ENCODE results near the gene CELSR1. TPM values are rescaled to one million over a fixed set of nuclear protein-coding genes. Genes with fewer than 3 reads are reported as not detected.

The CELSR1 gene
- polyA plus RNA-seq, 2 donors, result 19.8 to 34.8 TPM

DNA sequence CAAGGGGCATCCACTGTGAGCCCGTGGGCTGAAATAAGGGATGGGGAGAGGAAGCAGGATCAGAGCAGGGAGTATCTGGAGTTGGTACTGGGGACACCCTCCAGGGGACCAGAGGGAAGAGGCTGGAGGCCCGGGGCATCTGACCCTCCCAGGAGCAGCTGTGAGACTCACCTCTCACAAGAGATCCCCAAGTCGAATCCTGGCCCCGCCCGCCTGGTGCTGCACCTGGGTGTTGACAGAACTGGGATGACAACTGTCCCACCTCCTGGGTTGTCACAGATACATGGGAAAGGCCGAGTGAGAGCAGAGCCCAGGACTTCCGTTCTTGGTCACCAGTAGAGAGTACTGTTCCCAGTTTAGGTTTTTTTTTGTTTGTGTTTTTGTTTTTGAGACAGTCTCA is 78.9 kb downstream of the CELSR1 start:
- Histone ChIP-seq H3K4me1 (ENCODE audit: control insufficient read depth in 2 of 2, insufficient read depth in 2 of 2, low read length in 1 of 2) (peaks cover 0 to 16% of the 10 kb centered on the region in 2 donors), H3K4me3 (ENCODE audit: low read depth in 1 of 2, low read length in 2 of 2) (no peak overlapping the region), H3K9me3 (ENCODE audit: control insufficient read depth in 2 of 2, insufficient read depth in 1 of 2, low read depth in 1 of 2, low read length in 1 of 2) (no peaks in the 10 kb centered on the region), H3K36me3 (ENCODE audit: control insufficient read depth in 2 of 2, insufficient read depth in 2 of 2, low read length in 1 of 2) (peaks cover 0 to 14% of the 10 kb centered on the region in 2 donors), H3K27ac (ENCODE audit: low read depth in 2 of 2, low read length in 1 of 2) (no peak overlapping the region), H3K27me3 (ENCODE audit: control insufficient read depth in 1 of 2, insufficient read depth in 2 of 2, low read length in 2 of 2) (no peaks in the 10 kb centered on the region)
- WGBS, 2 donors, result 75 to 86% methylated on average over 7 of the region's 7 CpGs

DNA sequence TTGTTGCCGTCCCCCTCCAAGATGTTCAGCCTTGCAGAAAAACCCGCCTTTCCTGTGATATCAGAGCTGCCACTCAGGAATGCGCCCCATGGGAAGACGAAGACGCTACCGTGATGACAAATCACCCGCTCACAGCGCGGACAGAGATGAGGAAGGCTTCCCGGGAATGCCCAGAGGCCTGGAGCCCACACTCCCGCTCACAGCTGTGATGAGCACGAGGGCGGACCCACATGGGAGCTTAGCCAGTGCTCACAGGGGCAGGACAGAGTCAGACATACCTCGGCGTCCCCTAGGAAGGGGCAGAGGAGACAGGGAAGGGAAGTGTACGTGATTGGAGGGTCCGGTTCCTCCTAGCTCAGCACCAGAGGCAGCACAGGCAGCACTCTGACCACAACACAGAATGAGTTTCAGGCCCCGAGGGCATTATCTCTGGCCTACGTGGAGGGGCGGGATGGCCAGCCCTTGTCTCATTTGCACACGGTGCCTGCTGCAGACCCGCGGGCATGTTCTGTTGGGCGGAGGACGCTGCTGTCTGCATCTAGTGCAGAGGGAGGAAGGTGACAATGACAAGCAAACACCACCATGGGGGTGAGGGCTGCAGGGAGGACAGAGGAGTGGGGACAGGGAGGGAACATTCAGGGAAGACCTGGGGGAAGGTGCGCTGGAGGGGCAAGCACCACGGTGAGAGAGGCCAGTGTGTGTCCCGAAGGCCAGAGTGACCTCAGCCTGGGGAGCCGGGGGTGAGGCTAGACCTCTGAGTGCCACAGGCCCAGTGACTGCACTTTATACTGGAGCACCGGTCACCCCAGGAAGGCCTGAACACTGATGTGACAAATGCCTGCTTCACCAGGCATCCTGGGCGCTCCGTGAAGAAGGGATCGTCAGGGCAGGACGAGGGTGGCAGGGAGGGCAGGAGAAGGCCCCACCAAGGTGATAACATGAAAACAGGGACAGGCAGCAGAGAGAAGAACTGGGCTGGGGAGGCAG is 79.6 kb downstream of the CELSR1 start:
- peaks cover 0 to 23% of the 10 kb centered on the region in 2 donors for H3K4me1 ChIP-seq (ENCODE audit: control insufficient read depth in 2 of 2, insufficient read depth in 2 of 2, low read length in 1 of 2)
- WGBS, 2 donors, result 76 to 78% methylated on average over 34 of the region's 34 CpGs
- H3K4me3 ChIP-seq (ENCODE audit: low read depth in 1 of 2, low read length in 2 of 2), result no peak overlapping the region
- H3K27me3 ChIP-seq (ENCODE audit: control insufficient read depth in 1 of 2, insufficient read depth in 2 of 2, low read length in 2 of 2), result no peaks in the 10 kb centered on the region
- H3K36me3 ChIP-seq (ENCODE audit: control insufficient read depth in 2 of 2, insufficient read depth in 2 of 2, low read length in 1 of 2), result peaks cover 0 to 13% of the 10 kb centered on the region in 2 donors
- no peaks in the 10 kb centered on the region for H3K9me3 ChIP-seq (ENCODE audit: control insufficient read depth in 2 of 2, insufficient read depth in 1 of 2, low read depth in 1 of 2, low read length in 1 of 2)
- no peak overlapping the region for H3K27ac ChIP-seq (ENCODE audit: low read depth in 2 of 2, low read length in 1 of 2)

DNA sequence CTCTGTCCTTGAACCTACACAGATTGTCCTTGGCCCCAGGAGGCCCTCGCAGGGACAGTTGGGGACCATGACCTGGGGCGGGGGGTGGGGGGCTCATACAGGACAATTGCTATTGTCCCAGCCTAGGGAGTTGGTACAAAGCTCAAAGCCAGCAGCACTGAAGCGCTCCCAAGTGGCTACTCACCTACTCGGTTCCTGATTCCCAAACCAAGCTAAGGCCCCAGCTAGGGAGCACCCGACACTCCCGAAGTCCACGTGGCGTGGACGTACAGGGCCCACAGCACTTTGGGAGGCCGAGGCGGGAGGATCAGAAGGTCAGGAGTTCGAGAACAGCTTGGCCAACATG is 80.6 kb downstream of the CELSR1 start:
- Histone ChIP-seq H3K27me3 (ENCODE audit: control insufficient read depth in 1 of 2, insufficient read depth in 2 of 2, low read length in 2 of 2) (no peaks in the 10 kb centered on the region), H3K4me3 (ENCODE audit: low read depth in 1 of 2, low read length in 2 of 2) (no peak overlapping the region), H3K9me3 (ENCODE audit: control insufficient read depth in 2 of 2, insufficient read depth in 1 of 2, low read depth in 1 of 2, low read length in 1 of 2) (no peaks in the 10 kb centered on the region), H3K4me1 (ENCODE audit: control insufficient read depth in 2 of 2, insufficient read depth in 2 of 2, low read length in 1 of 2) (peaks cover 0 to 32% of the 10 kb centered on the region in 2 donors), H3K27ac (ENCODE audit: low read depth in 2 of 2, low read length in 1 of 2) (no peak overlapping the region), H3K36me3 (ENCODE audit: control insufficient read depth in 2 of 2, insufficient read depth in 2 of 2, low read length in 1 of 2) (peaks cover 0 to 10% of the 10 kb centered on the region in 2 donors)
- WGBS, 2 donors, result 88 to 94% methylated on average over 12 of the region's 12 CpGs

DNA sequence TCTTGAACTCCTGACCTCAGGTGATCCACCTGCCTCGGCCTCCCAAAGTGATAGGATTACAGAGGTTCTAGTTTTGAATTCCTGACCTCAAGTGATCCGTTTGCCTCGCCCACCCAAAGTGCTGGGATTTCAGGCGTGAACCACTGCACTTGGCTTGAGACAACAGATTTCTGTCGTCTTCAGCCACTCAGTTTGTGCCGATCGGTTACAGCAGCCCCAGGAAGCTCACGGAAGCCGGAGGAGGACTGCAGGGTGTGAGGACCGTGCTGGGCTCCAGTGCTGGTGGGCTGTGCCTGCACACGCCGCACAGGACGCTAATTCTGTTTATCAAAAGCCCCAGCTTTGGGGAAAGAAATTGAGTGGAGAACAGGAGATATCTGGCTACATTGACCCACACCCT is 82.0 kb downstream of the CELSR1 start:
- 73 to 74% methylated on average over 13 of the region's 13 CpGs for WGBS, 2 donors
- H3K9me3 ChIP-seq (ENCODE audit: control insufficient read depth in 2 of 2, insufficient read depth in 1 of 2, low read depth in 1 of 2, low read length in 1 of 2), result no peaks in the 10 kb centered on the region
- H3K27me3 ChIP-seq (ENCODE audit: control insufficient read depth in 1 of 2, insufficient read depth in 2 of 2, low read length in 2 of 2), result no peaks in the 10 kb centered on the region
- H3K36me3 ChIP-seq (ENCODE audit: control insufficient read depth in 2 of 2, insufficient read depth in 2 of 2, low read length in 1 of 2), result peaks cover 0 to 8% of the 10 kb centered on the region in 2 donors
- H3K4me1 ChIP-seq (ENCODE audit: control insufficient read depth in 2 of 2, insufficient read depth in 2 of 2, low read length in 1 of 2), result peaks cover 2 to 38% of the 10 kb centered on the region in 2 donors
- H3K27ac ChIP-seq (ENCODE audit: low read depth in 2 of 2, low read length in 1 of 2), result peak overlapping the region; percentile 3 to 14
- H3K4me3 ChIP-seq (ENCODE audit: low read depth in 1 of 2, low read length in 2 of 2), result no peak overlapping the region

GRCh38 chr22:46454504-46455269 is 82.7 kb downstream of the CELSR1 start:
- Histone ChIP-seq H3K27ac (ENCODE audit: low read depth in 2 of 2, low read length in 1 of 2) (peak overlapping the region; percentile 57 to 80), H3K36me3 (ENCODE audit: control insufficient read depth in 2 of 2, insufficient read depth in 2 of 2, low read length in 1 of 2) (peaks cover 0 to 8% of the 10 kb centered on the region in 2 donors), H3K4me3 (ENCODE audit: low read depth in 1 of 2, low read length in 2 of 2) (no peak overlapping the region), H3K4me1 (ENCODE audit: control insufficient read depth in 2 of 2, insufficient read depth in 2 of 2, low read length in 1 of 2) (peaks cover 9 to 44% of the 10 kb centered on the region in 2 donors), H3K27me3 (ENCODE audit: control insufficient read depth in 1 of 2, insufficient read depth in 2 of 2, low read length in 2 of 2) (no peaks in the 10 kb centered on the region), H3K9me3 (ENCODE audit: control insufficient read depth in 2 of 2, insufficient read depth in 1 of 2, low read depth in 1 of 2, low read length in 1 of 2) (no peaks in the 10 kb centered on the region)
- 58 to 63% methylated on average over 33 of the region's 33 CpGs for WGBS, 2 donors

GRCh38 chr22:46453829-46454503 is 83.5 kb downstream of the CELSR1 start:
- H3K9me3 ChIP-seq (ENCODE audit: control insufficient read depth in 2 of 2, insufficient read depth in 1 of 2, low read depth in 1 of 2, low read length in 1 of 2), result no peaks in the 10 kb centered on the region
- peak overlapping the region; percentile 13 to 57 for H3K27ac ChIP-seq (ENCODE audit: low read depth in 2 of 2, low read length in 1 of 2)
- peaks cover 9 to 45% of the 10 kb centered on the region in 2 donors for H3K4me1 ChIP-seq (ENCODE audit: control insufficient read depth in 2 of 2, insufficient read depth in 2 of 2, low read length in 1 of 2)
- H3K36me3 ChIP-seq (ENCODE audit: control insufficient read depth in 2 of 2, insufficient read depth in 2 of 2, low read length in 1 of 2), result peaks cover 0 to 8% of the 10 kb centered on the region in 2 donors
- H3K4me3 ChIP-seq (ENCODE audit: low read depth in 1 of 2, low read length in 2 of 2), result no peak overlapping the region
- H3K27me3 ChIP-seq (ENCODE audit: control insufficient read depth in 1 of 2, insufficient read depth in 2 of 2, low read length in 2 of 2), result no peaks in the 10 kb centered on the region
- 65 to 69% methylated on average over 24 of the region's 24 CpGs for WGBS, 2 donors

- WGBS, 2 donors, result 51% methylated on average over 31 of the region's 31 CpGs
- H3K27ac ChIP-seq (ENCODE audit: low read depth in 2 of 2, low read length in 1 of 2), result peak overlapping the region; percentile 53 to 77
- H3K36me3 ChIP-seq (ENCODE audit: control insufficient read depth in 2 of 2, insufficient read depth in 2 of 2, low read length in 1 of 2), result peaks cover 0 to 8% of the 10 kb centered on the region in 2 donors
- H3K4me3 ChIP-seq (ENCODE audit: low read depth in 1 of 2, low read length in 2 of 2), result no peak overlapping the region
- no peaks in the 10 kb centered on the region for H3K9me3 ChIP-seq (ENCODE audit: control insufficient read depth in 2 of 2, insufficient read depth in 1 of 2, low read depth in 1 of 2, low read length in 1 of 2)
- H3K27me3 ChIP-seq (ENCODE audit: control insufficient read depth in 1 of 2, insufficient read depth in 2 of 2, low read length in 2 of 2), result no peaks in the 10 kb centered on the region
- peaks cover 9 to 47% of the 10 kb centered on the region in 2 donors for H3K4me1 ChIP-seq (ENCODE audit: control insufficient read depth in 2 of 2, insufficient read depth in 2 of 2, low read length in 1 of 2)
These were observed 84.2 kb downstream of the CELSR1 start for GRCh38 chr22:46453006-46453828.

DNA sequence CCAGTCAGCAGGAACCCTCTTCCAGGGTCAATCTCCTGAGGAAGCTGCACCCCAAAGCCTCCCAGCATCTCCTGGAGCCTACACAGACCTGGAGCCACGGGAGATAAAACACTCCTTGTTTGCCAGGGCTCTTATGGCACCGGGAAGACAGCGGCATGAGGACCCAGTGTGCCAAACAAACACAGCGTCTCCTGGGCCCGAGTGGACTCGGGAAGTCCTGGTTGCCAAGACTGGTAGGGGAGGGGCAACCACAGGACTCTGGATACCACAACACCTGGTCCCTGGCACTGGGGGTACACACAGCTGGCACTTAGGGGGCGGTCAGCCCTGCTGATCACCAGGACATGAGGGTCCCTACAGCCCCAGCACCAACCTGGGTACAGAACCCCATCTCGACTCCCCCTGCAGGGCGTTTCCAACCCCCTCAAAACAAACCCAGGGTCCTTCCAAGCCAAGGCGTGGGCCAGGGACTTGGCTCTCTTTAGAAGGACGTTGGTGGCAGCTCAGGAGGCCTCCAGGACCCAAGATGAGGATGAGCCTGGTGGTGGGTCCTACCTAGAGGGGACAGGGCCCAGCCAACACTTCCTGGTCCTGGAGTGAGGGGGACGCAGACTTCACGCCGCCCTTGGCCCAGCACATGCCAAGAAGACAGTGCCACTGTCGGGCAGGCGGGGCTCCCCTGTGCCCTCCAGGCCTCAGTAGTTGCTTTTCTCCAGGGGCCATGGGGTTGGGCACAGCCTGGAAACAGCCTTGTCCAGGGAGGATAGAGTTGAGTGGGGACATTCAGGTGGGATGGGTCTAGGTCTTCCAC is 85.0 kb downstream of the CELSR1 start:
- Histone ChIP-seq H3K9me3 (ENCODE audit: control insufficient read depth in 2 of 2, insufficient read depth in 1 of 2, low read depth in 1 of 2, low read length in 1 of 2) (no peaks in the 10 kb centered on the region), H3K36me3 (ENCODE audit: control insufficient read depth in 2 of 2, insufficient read depth in 2 of 2, low read length in 1 of 2) (peaks cover 0 to 2% of the 10 kb centered on the region in 2 donors), H3K27me3 (ENCODE audit: control insufficient read depth in 1 of 2, insufficient read depth in 2 of 2, low read length in 2 of 2) (no peaks in the 10 kb centered on the region), H3K4me3 (ENCODE audit: low read depth in 1 of 2, low read length in 2 of 2) (no peak overlapping the region), H3K4me1 (ENCODE audit: control insufficient read depth in 2 of 2, insufficient read depth in 2 of 2, low read length in 1 of 2) (peaks cover 9 to 47% of the 10 kb centered on the region in 2 donors), H3K27ac (ENCODE audit: low read depth in 2 of 2, low read length in 1 of 2) (peak overlapping the region; percentile 77 to 92)
- 60 to 63% methylated on average over 16 of the region's 16 CpGs for WGBS, 2 donors

Measured in esophagus (tissue), 2 donors.